Left ventricle myocardium inferior (tissue), 1 donor: ENCODE data around the gene MAP4K3. TPM values are rescaled to one million over a fixed set of nuclear protein-coding genes. Genes with fewer than 3 reads are reported as not detected.

ENCODE experiments used
- DNase-seq: peaks from one replicate; pipeline ENCODE4 v3.0.0-alpha.2; 2020
- H3K27ac ChIP-seq: fragments of 200-600 bp; replicated peaks from 2 replicates; pipeline ENCODE4 v1.8.0; 2021
- H3K27me3 ChIP-seq: fragments of 200-600 bp; 2 replicates; pipeline ENCODE4 v1.8.0; 2021; ENCODE audit warnings: low read depth
- H3K36me3 ChIP-seq: fragments of 200-600 bp; 2 replicates; pipeline ENCODE4 v1.8.0; 2021
- H3K4me1 ChIP-seq: fragments of 200-600 bp; 2 replicates; pipeline ENCODE4 v1.8.0; 2021
- H3K4me3 ChIP-seq: fragments of 200-600 bp; 2 replicates; pipeline ENCODE4 v1.8.0; 2021; ENCODE audit warnings: mild to moderate bottlenecking, moderate library complexity
- H3K9me3 ChIP-seq: fragments of 200-600 bp; replicated peaks from 2 replicates; pipeline ENCODE4 v1.8.0; 2021
- CTCF ChIP-seq: fragments of 200-600 bp; IDR thresholded peaks from 2 replicates; pipeline ENCODE4 v1.8.0; 2021; ENCODE audit warnings: antibody characterized with exemption, mild to moderate bottlenecking, borderline replicate concordance
- intact Hi-C: fragments of 100-400 bp; cut with micrococcal nuclease; formaldehyde crosslinking; loops from one replicate; pipeline ENCODE4 v1.11.0; 2022
- total RNA-seq: library from RNA; stranded (reverse); fragmentation: NEBNext Ultra II Directional; extraction: Animal tissue kit (Norgen Biotek cat#: 25700); gene quantifications from one replicate; pipeline ENCODE4 v1.2.1, GENCODE V29; 2021
- donor health status: DM: no; HTN: yes; CAD: no; lungs with severe emphysema.

The MAP4K3 gene
- total RNA-seq, 1 donor from 2014 or later: 37.1 TPM

- Histone ChIP-seq H3K9me3 (peaks cover 5% of the 10 kb centered on the region), H3K4me3 (no peak overlapping the region), H3K36me3 (no peaks in the 10 kb centered on the region), H3K4me1 (no peaks in the 10 kb centered on the region), H3K27me3 (no peaks in the 10 kb centered on the region), H3K27ac (no peak overlapping the region)
- intact Hi-C loops: no loop called here
- no peak for TF ChIP-seq CTCF
- DNase-seq: no peak
Measured at GRCh38 chr2:39240758-39241157, 196.3 kb downstream of the MAP4K3 start.

- intact Hi-C loops: loop anchor here (5.0 kb wide), 1 partner anchor 287 kb away; no protein-coding TSS in a partner anchor
- Histone ChIP-seq H3K36me3 (no peaks in the 10 kb centered on the region), H3K4me1 (peaks cover 5% of the 10 kb centered on the region), H3K4me3 (no peak overlapping the region), H3K9me3 (peaks cover 5% of the 10 kb centered on the region), H3K27ac (no peak overlapping the region), H3K27me3 (no peaks in the 10 kb centered on the region)
- DNase-seq: no peak
- TF ChIP-seq CTCF: no peak
Measured at GRCh38 chr2:39234754-39235153, 202.3 kb downstream of the MAP4K3 start.

GRCh38 chr2:39232141-39232540 is 204.9 kb downstream of the MAP4K3 start:
- TF ChIP-seq CTCF: no peak

GRCh38 chr2:39228413-39229209 is 208.5 kb downstream of the MAP4K3 start:
- intact Hi-C loops: loop anchor here (2.0 to 10.0 kb wide), 2 partner anchors 114 to 170 kb away; no protein-coding TSS in a partner anchor
- no peak overlapping the region for H3K27ac ChIP-seq
- TF ChIP-seq CTCF: no peak
- peak overlapping the region; percentile 48 for H3K4me3 ChIP-seq
- DNase-seq: no peak
- no peaks in the 10 kb centered on the region for H3K36me3 ChIP-seq
- no peaks in the 10 kb centered on the region for H3K27me3 ChIP-seq
- no peaks in the 10 kb centered on the region for H3K9me3 ChIP-seq
- peaks cover 25% of the 10 kb centered on the region for H3K4me1 ChIP-seq

More at GRCh38 chr2:39232141-39232540, 204.9 kb downstream of the MAP4K3 start:
- Histone ChIP-seq H3K36me3 (no peaks in the 10 kb centered on the region), H3K4me1 (peaks cover 25% of the 10 kb centered on the region), H3K27ac (no peak overlapping the region), H3K9me3 (peaks cover under 1% of the 10 kb centered on the region), H3K4me3 (no peak overlapping the region), H3K27me3 (no peaks in the 10 kb centered on the region)
- no peak for DNase-seq
- intact Hi-C loops: loop anchor here (5.0 kb wide), 1 partner anchor 285 kb away; no protein-coding TSS in a partner anchor

- H3K27ac ChIP-seq: no peak overlapping the region
Measured at GRCh38 chr2:39227628-39228412, 209.3 kb downstream of the MAP4K3 start.

More at GRCh38 chr2:39227628-39228412, 209.3 kb downstream of the MAP4K3 start:
- Histone ChIP-seq H3K36me3 (no peaks in the 10 kb centered on the region), H3K4me3 (peak overlapping the region; percentile 48), H3K4me1 (peaks cover 25% of the 10 kb centered on the region), H3K27me3 (no peaks in the 10 kb centered on the region), H3K9me3 (no peaks in the 10 kb centered on the region)
- intact Hi-C loops: loop anchor here (2.0 to 10.0 kb wide), 2 partner anchors 113 to 169 kb away; no protein-coding TSS in a partner anchor
- TF ChIP-seq CTCF: peak; percentile 90
- DNase-seq: peak; percentile 80
